ENCODE data around the gene GSAP. TPM values are rescaled to one million over a fixed set of nuclear protein-coding genes. Genes with fewer than 3 reads are reported as not detected.

The GSAP gene
- total RNA-seq, 1 donor from 2014 or later = 5.0 TPM

- Mint-ChIP-seq H3K4me1 (ENCODE audit: unreplicated experiment) (no peaks in the 10 kb centered on the region), H3K4me3 (no peak overlapping the region), H3K27ac (no peak overlapping the region), H3K27me3 (no peaks in the 10 kb centered on the region), H3K9me3 (no peaks in the 10 kb centered on the region), H3K36me3 (no peaks in the 10 kb centered on the region)
- DNase-seq (ENCODE audit: extremely low spot score, unreplicated experiment) = no peak
- TF ChIP-seq, protein P1, sequence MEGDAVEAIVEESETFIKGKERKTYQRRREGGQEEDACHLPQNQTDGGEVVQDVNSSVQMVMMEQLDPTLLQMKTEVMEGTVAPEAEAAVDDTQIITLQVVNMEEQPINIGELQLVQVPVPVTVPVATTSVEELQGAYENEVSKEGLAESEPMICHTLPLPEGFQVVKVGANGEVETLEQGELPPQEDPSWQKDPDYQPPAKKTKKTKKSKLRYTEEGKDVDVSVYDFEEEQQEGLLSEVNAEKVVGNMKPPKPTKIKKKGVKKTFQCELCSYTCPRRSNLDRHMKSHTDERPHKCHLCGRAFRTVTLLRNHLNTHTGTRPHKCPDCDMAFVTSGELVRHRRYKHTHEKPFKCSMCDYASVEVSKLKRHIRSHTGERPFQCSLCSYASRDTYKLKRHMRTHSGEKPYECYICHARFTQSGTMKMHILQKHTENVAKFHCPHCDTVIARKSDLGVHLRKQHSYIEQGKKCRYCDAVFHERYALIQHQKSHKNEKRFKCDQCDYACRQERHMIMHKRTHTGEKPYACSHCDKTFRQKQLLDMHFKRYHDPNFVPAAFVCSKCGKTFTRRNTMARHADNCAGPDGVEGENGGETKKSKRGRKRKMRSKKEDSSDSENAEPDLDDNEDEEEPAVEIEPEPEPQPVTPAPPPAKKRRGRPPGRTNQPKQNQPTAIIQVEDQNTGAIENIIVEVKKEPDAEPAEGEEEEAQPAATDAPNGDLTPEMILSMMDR (conservative IDR thresholded peaks at IDR 0.05) = no peak
Observed at GRCh38 chr7:77444123-77444522, 28.0 kb upstream of the GSAP start.

DNA sequence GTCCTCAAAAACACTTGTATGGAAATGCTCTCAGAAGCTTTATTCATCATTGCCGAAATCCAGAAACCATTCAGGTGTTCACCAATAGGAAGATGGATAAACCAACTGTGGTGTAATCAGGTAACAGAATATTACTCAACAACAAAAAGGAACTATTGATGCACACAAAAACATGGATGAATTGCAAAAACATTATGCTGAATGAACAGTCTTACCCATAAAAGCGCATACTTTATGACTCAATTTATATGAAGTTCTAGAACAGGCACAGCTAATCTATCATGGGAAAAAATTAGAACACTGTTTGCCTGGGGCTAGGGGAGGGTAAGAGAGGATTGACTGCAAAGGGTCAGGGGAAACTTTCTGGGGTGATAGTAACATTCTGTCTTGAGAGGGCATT, 26.9 kb upstream of the GSAP start:
- Mint-ChIP-seq H3K27ac (no peak overlapping the region), H3K4me1 (ENCODE audit: unreplicated experiment) (no peaks in the 10 kb centered on the region), H3K27me3 (no peaks in the 10 kb centered on the region), H3K4me3 (no peak overlapping the region), H3K9me3 (no peaks in the 10 kb centered on the region), H3K36me3 (no peaks in the 10 kb centered on the region)
- no peak for DNase-seq (ENCODE audit: extremely low spot score, unreplicated experiment)
- TF ChIP-seq, protein P1 (conservative IDR thresholded peaks at IDR 0.05) = no peak

GRCh38 chr7:77442636-77443035, 26.5 kb upstream of the GSAP start:
- Mint-ChIP-seq H3K4me1 (ENCODE audit: unreplicated experiment) (no peaks in the 10 kb centered on the region), H3K4me3 (no peak overlapping the region), H3K9me3 (no peaks in the 10 kb centered on the region), H3K27ac (no peak overlapping the region), H3K36me3 (no peaks in the 10 kb centered on the region), H3K27me3 (no peaks in the 10 kb centered on the region)
- DNase-seq (ENCODE audit: extremely low spot score, unreplicated experiment) = no peak
- TF ChIP-seq, protein P1 (conservative IDR thresholded peaks at IDR 0.05) = no peak

- H3K36me3 Mint-ChIP-seq = no peaks in the 10 kb centered on the region
Observed at GRCh38 chr7:77441046-77441445, 24.9 kb upstream of the GSAP start.

GRCh38 chr7:77439572-77439971, 23.4 kb upstream of the GSAP start:
- no peaks in the 10 kb centered on the region for H3K27me3 Mint-ChIP-seq
- H3K4me1 Mint-ChIP-seq (ENCODE audit: unreplicated experiment) = no peaks in the 10 kb centered on the region
- TF ChIP-seq, protein P1 (conservative IDR thresholded peaks at IDR 0.05) = peak; percentile 26
- H3K4me3 Mint-ChIP-seq = no peak overlapping the region
- no peaks in the 10 kb centered on the region for H3K36me3 Mint-ChIP-seq
- no peak for DNase-seq (ENCODE audit: extremely low spot score, unreplicated experiment)
- H3K9me3 Mint-ChIP-seq = no peaks in the 10 kb centered on the region
- H3K27ac Mint-ChIP-seq = no peak overlapping the region

More at GRCh38 chr7:77441046-77441445, 24.9 kb upstream of the GSAP start:
- H3K27ac Mint-ChIP-seq = no peak overlapping the region
- DNase-seq (ENCODE audit: extremely low spot score, unreplicated experiment) = no peak
- TF ChIP-seq, protein P1 (conservative IDR thresholded peaks at IDR 0.05) = no peak
- no peak overlapping the region for H3K4me3 Mint-ChIP-seq
- no peaks in the 10 kb centered on the region for H3K27me3 Mint-ChIP-seq
- H3K9me3 Mint-ChIP-seq = no peaks in the 10 kb centered on the region
- H3K4me1 Mint-ChIP-seq (ENCODE audit: unreplicated experiment) = no peaks in the 10 kb centered on the region

GRCh38 chr7:77438131-77438530, 22.0 kb upstream of the GSAP start:
- Mint-ChIP-seq H3K4me3 (no peak overlapping the region), H3K4me1 (ENCODE audit: unreplicated experiment) (no peaks in the 10 kb centered on the region), H3K27ac (no peak overlapping the region), H3K27me3 (peaks cover 3% of the 10 kb centered on the region), H3K9me3 (no peaks in the 10 kb centered on the region), H3K36me3 (no peaks in the 10 kb centered on the region)
- TF ChIP-seq, protein P1 (conservative IDR thresholded peaks at IDR 0.05) = no peak
- no peak for DNase-seq (ENCODE audit: extremely low spot score, unreplicated experiment)
